Left renal pelvis (tissue), 4 donors: ENCODE measurements around the gene ASB7. TPM values are rescaled to one million over a fixed set of nuclear protein-coding genes. Genes with fewer than 3 reads are reported as not detected.
"Not testable (repeated sequence)": the region's sequence is repeated elsewhere in the genome, so short reads cannot be mapped to it uniquely, and the experiment has no call there.

Experiments
- DNase-seq, 4 donors: peaks; one replicate each; pipeline ENCODE4 v3.0.0-alpha.2; 2013; ENCODE audit warnings: low read depth in 4 of 4, low spot score in 3 of 4
- polyA plus RNA-seq, 4 donors: library from polyadenylated mRNA; unstranded; fragments of 120-200 nt; gene quantifications; one replicate each; pipeline ENCODE4 v1.2.1, GENCODE V29; 2013; ENCODE audit not compliant: insufficient read length in 4 of 4

ASB7 gene, protein sequence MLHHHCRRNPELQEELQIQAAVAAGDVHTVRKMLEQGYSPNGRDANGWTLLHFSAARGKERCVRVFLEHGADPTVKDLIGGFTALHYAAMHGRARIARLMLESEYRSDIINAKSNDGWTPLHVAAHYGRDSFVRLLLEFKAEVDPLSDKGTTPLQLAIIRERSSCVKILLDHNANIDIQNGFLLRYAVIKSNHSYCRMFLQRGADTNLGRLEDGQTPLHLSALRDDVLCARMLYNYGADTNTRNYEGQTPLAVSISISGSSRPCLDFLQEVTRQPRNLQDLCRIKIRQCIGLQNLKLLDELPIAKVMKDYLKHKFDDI
- polyA plus RNA-seq: 10 to 100 TPM; 13.8 to 18.1 (median 15.8) TPM

GRCh38 chr15:100602064-100602822 is at the start of gene ASB7, which contains the start of gene LINS1:
ASB7 (plus strand) TSS chr15:100602589; CDS start chr15:100612217, 9,628 bp downstream.
LINS1 (minus strand) TSS chr15:100602184; CDS start chr15:100580842, 21,342 bp downstream.
- DNase-seq: peak; percentile 100

DNA sequence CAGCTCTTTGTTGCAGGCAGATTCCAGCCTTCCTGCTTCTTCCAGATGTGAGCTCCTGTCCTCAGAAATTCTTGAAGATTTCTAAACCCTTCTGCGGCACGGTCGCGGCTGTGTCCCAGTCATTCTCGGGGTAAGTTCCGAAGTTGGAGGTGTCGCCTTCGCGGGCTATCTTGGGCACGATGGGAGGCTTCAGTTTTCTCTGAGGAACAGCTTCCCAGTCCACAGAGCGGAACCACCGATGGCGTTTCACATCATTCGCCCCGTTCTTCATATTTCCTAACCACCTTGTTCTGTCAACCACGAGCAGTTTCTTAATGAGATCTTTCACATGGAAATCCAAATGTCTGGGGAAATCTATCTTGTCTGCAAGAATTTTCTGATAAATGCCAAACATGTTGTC is 48.9 kb upstream of the ASB7 start:
- no peak for DNase-seq

DNA sequence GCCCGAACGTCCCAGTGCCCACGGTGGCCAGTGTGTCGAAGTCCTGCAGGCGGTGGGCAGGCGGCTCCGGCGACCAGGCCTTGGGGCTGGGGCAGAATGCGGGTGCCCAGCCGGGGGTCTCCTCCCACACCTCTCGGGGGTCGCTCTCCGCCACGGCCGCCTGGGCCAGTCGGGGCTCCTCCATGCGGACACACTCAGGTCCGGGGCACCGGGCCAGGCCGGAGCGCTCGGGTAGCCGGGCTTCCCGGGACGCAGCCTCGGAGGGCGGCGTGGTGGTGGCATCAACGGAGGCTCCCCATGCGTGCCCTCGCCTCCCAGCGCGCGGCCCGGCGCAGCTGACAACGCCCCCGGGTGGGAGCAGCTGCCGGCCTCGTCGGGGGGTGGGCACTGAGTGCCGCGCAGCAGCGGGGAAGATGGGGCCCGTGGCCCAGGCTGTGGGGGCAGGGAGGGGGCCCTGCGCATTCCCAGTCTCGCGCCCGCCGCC is 43.6 kb upstream of the ASB7 start:
- DNase-seq: no peak

GRCh38 chr15:100559330-100559729 is 43.1 kb upstream of the ASB7 start:
- no peak for DNase-seq

DNA sequence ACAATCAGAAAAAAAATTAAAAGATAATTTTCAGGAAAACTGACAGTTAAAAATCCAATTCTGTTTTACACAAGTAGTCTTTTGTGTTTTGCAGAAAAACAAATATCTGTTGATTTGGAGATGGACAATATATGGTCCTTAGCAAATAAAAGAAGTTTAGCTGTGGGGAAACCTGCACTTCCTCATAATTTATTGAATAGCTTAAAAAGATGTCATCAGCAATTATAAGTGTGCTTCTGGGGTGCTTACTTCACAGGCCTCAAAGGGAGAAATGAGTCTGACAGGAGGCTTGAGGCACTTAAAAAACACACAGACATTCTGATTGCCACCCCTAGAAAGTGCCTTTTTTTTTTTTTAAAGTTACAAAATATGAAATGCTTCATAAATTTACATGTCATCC is 42.1 kb upstream of the ASB7 start:
- no peak for DNase-seq

DNA sequence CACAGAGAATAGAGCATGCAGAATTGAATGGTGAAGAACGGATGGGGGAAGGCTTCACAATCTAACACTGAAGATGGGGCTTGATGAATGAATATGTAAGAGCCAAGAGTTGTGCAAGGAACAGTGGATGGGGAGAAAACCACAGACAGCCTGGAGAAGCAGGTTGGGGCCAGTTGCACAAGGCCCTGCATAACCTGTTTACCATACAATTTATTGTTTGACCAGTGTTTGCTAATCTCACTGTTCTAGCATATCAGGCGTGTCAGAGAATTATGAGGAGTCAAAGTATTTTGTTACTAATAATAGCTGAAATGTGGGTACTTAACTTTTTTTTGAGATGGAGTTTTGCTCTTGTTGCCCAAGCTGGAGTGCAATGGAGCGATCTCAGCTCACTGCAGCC is 36.8 kb upstream of the ASB7 start:
- DNase-seq: no peak

GRCh38 chr15:100566850-100567628 is 35.4 kb upstream of the ASB7 start:
- DNase-seq: no peak

DNA sequence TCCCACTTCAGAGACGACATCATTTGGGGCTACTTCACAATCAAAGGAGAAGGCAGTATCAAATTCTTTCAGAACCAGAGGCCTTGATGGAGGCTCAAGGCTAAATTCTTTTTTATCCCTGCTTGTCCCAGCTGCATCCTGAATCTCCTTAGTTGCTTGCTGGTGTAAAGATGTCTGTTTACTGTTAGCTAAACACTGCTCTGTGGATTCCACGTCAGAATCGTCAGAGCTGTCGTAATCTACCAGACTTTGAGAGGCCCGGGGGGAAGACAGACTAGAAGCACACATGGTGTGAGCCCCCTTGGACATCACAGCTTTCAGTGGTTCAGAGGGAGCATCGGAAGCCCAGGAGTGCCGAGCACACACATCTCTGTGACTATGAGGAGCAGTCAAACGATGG is 33.0 kb upstream of the ASB7 start:
- DNase-seq: no peak

- no peak for DNase-seq
These were observed 32.1 kb upstream of the ASB7 start for GRCh38 chr15:100570275-100570674.

DNA sequence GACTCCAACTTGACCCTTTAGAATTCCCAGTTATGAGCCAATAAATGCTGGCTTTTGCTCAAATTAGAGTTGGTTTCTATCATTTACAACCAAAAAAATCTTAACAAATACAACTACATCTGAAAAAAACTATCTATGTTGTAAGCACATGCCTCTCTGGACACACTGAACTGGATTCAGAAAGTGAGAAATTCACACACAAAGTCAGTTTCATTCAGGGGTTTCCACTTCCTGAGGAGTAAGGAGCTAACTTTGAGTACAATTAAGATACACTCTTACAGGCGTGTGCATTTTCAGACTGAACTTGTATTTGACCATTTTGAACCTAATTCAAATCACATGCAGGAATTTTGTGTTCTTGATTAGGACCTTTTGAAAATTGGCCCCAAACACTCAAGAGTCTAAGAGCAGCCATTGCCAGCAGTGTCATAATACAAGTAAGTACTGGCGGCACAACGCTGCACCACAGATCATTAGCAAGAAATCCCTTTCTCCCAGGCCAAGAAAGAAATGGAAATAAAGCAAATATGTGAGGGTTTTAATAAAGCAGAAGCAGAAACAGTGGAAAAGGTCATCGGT is 31.6 kb upstream of the ASB7 start:
- DNase-seq: no peak

- no peak for DNase-seq
These were observed 30.7 kb upstream of the ASB7 start for GRCh38 chr15:100571592-100572167.

DNA sequence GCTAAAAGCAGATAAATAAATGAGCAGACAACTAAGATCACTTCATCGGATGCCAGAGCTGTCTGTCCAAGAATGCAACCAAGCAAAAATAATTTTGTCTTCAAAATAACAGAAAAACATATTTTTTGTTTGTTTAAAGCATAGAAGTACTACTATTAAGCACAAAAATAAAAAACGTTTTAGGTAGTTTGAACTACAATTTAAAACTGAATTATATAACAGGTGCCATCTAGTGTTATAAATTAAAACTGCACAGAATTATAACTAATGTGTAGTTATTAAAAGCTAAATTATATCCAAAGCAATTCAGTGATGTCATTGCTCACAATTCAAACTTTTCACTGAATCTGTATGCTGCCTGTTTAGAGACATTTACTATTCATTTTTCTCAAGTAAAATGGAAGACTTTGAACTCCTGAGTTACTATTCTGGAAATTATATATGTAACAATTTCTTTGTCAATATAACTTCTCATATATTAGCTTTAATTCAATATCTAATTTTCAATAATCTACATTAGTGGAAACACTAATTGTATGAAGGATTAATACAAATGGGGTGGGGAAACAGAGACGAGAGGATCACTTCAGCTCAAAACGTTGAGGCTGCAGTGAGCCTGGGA is 29.9 kb upstream of the ASB7 start:
- no peak for DNase-seq

DNA sequence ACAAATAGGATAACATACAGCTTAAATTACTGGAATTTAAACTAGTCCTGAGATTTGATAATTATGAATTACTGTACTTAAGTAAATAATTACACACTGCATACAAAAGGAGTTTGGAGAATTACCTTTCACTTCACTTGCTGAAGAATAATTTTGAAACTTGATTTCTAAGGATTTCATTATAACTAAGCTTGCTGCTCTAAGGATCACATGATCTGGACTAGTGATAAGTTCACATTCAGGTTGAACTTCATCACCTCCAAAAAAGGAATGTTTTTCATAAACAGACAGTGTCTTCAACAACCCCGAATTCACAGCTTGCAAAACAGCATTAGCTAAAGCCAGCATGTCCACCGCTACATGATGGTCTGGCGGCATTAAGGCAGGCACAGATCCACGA is 28.9 kb upstream of the ASB7 start:
- no peak for DNase-seq

DNA sequence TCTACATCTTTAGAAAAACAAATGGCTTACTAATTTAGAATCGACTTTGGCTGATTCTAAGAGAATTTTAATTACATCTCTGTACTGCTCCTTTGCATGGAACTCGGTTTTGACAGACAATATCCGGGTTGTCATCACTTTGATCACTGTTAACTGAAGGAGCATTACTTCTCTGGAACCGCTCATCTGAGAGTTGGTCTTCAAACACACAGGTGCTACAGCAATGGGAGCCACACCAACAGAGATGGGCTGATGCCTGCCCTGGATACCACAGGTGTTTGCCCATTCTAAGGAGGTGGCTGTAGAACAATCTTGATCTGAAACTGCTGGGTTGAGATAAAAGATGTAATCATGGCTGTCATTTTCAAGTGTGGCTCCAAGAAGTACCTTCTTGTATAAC is 22.0 kb upstream of the ASB7 start:
- DNase-seq: no peak

- DNase-seq: no peak
These were observed 13.6 kb upstream of the ASB7 start for GRCh38 chr15:100588638-100589242.

DNA sequence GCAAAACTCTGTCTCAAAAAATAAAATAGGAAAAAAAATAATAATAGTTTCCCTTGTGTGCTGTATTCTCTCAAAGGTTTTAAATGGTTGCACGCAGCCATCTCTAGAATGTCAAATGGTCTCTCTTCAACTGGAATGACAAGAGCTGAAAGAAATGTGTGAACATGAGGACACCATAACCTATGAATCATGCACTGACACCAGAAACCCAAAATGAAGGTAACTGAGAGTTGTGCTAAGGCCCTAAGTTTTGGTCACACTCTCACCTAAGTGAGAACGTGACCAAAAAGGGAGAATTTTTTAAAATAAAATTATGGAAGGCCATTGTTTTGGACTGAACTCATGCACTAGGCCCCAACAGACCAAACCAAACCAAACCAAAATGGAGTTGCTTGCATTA is 11.2 kb upstream of the ASB7 start:
- DNase-seq: not testable (repeated sequence)

DNA sequence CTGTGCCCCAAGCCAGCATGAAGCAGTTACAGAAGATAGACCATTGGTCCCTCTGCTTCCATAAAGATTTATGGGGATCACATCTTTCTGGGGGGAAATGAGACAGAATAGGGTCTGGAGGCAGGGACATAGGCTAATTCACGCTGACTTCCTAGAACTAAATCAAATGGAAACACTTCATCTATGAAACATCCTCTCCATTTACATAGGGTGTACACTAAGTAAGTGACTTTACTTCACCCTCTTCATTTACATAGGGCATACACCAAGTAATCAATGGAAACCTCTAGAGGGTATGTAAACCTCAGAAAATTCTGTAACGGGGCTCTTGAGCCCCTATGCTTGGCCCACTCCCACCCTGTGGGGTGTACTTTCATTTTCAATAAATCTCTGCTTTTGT is 10.6 kb upstream of the ASB7 start:
- DNase-seq: no peak

GRCh38 chr15:100592898-100593297 is 9.5 kb upstream of the ASB7 start:
- no peak for DNase-seq

DNA sequence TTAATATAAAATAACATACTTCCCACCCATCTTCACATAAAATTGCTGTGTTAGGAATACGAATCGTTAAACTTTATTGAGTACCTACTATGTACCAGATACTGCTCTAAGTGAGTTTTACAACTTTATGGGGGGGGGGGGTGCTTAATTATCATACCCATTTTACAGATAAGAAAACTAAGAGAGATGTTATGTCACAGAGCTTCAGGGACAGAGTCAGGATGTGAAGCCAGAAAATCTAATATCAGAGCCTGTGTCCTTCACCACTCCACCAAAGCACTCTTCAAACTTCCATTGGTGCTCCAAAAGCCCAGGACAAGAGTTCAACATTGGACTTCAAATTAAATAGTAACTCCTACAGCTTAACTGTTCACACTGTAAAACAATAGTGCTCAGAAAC is 9.0 kb upstream of the ASB7 start:
- DNase-seq: no peak

DNA sequence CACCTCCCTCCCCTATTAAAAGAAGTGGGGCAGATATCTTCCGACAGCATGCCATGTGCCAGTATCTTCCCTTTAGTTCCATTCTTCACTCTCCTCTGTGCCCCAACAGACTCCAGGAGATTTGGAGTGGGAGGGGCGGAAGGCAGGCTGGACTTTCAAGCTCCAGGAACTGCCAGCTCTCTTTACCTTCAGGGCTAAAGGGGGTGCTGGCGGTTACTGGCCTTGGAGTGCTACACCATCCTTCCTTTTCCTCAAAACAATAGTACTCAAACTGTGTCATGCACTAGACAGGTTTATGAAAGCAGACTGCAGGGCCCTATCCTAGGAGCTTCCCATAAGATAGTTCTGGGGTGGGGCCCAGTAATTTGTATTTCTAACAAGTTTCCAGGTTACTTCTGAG is 6.4 kb upstream of the ASB7 start:
- no peak for DNase-seq
